CD4-positive, alpha-beta memory T cell (primary cell): ENCODE measurements around the gene CRX. TPM values are rescaled to one million over a fixed set of nuclear protein-coding genes. Genes with fewer than 3 reads are reported as not detected.
"Not testable (repeated sequence)": the region's sequence is repeated elsewhere in the genome, so short reads cannot be mapped to it uniquely, and the experiment has no call there.

Experiments
- CTCF ChIA-PET: fragments of 350-600 bp; sonication (Branson Sonifier 250); formaldehyde crosslinking; loops from one replicate; lab custom pipeline; 2021; ENCODE audit warnings: inconsistent platforms; ENCODE audit not compliant: partially characterized antibody; lab: Charles Lee
- POLR2A ChIA-PET: fragments of 350-600 bp; sonication (Branson Sonifier 250); formaldehyde crosslinking; loops from one replicate; lab custom pipeline; 2021; ENCODE audit not compliant: partially characterized antibody; lab: Charles Lee
- DNase-seq, 5 donors: peaks; one replicate each; pipeline versions ENCODE4 v3.0.0 to v3.0.0-alpha.2; 2020 to 2022; ENCODE audit warnings: mixed read lengths in 1 of 5
- H3K27ac ChIP-seq: one replicate; pipeline ENCODE4 v1.7.0; 2013; ENCODE audit warnings: low read depth, low read length
- H3K27me3 ChIP-seq: 2 replicates; pipeline ENCODE4 v1.7.0; 2013; ENCODE audit warnings: mild to moderate bottlenecking, low read length, moderate library complexity; ENCODE audit not compliant: insufficient read depth
- H3K36me3 ChIP-seq: 2 replicates; pipeline ENCODE4 v1.7.0; 2013; ENCODE audit warnings: mild to moderate bottlenecking, low read length, moderate library complexity; ENCODE audit not compliant: insufficient read depth
- H3K4me1 ChIP-seq: 2 replicates; pipeline ENCODE4 v1.7.0; 2013; ENCODE audit warnings: mild to moderate bottlenecking, low read length, moderate library complexity; ENCODE audit not compliant: insufficient read depth
- H3K4me3 ChIP-seq, 2 donors: one replicate each; pipeline ENCODE4 v1.7.0; 2013; ENCODE audit warnings: low read length in 2 of 2, mild to moderate bottlenecking in 1 of 2
- H3K9me3 ChIP-seq, 2 donors: one replicate each; pipeline ENCODE4 v1.7.0; 2013; ENCODE audit warnings: low read length in 2 of 2, control low read depth in 1 of 2; ENCODE audit not compliant: control insufficient read depth in 1 of 2
- H3K27ac Mint-ChIP-seq, 7 donors: one replicate each; pipeline ENCODE4 v1.8.0; 2020 to 2021; ENCODE audit warnings: mixed read lengths in 7 of 7, mild to moderate bottlenecking in 6 of 7, inconsistent platforms in 3 of 7, moderate library complexity in 3 of 7
- H3K27me3 Mint-ChIP-seq, 2 donors: one replicate each; pipeline ENCODE4 v1.8.0; 2020 to 2021; ENCODE audit warnings: mixed read lengths in 2 of 2
- H3K36me3 Mint-ChIP-seq, 2 donors: one replicate each; pipeline ENCODE4 v1.8.0; 2020 to 2021; ENCODE audit warnings: mixed read lengths in 2 of 2, inconsistent platforms in 1 of 2, mild to moderate bottlenecking in 1 of 2
- H3K4me1 Mint-ChIP-seq, 4 donors: one replicate each; pipeline ENCODE4 v1.8.0; 2020 to 2021; ENCODE audit warnings: mixed read lengths in 4 of 4, mild to moderate bottlenecking in 1 of 4
- H3K4me3 Mint-ChIP-seq, 8 donors: one replicate each; pipeline ENCODE4 v1.8.0; 2020 to 2021; ENCODE audit warnings: mixed read lengths in 8 of 8, mild to moderate bottlenecking in 7 of 8, moderate library complexity in 6 of 8, inconsistent platforms in 3 of 8
- H3K9me3 Mint-ChIP-seq, 8 donors: one replicate each; pipeline ENCODE4 v1.8.0; 2020 to 2021; ENCODE audit warnings: mixed read lengths in 8 of 8, mild to moderate bottlenecking in 5 of 8, inconsistent platforms in 3 of 8, moderate library complexity in 1 of 8
- intact Hi-C: fragments of 100-400 bp; cut with micrococcal nuclease; formaldehyde crosslinking; loops from one replicate; pipeline ENCODE4 v1.15.1; 2023
- polyA plus RNA-seq, 2 donors: library from polyadenylated mRNA; unstranded; fragments of 300-500 nt; fragmentation: Illumina TruSeq; gene quantifications; one replicate each; pipeline ENCODE4 v1.2.3, GENCODE V29; 2021
- total RNA-seq, 2 experiments: library from RNA; stranded (reverse); gene quantifications; one replicate each; pipeline ENCODE4 v1.2.3, GENCODE V29; 2021

Gene CRX
- total and polyA plus RNA-seq, 4 experiments from 2014 or later, result not detected

DNA sequence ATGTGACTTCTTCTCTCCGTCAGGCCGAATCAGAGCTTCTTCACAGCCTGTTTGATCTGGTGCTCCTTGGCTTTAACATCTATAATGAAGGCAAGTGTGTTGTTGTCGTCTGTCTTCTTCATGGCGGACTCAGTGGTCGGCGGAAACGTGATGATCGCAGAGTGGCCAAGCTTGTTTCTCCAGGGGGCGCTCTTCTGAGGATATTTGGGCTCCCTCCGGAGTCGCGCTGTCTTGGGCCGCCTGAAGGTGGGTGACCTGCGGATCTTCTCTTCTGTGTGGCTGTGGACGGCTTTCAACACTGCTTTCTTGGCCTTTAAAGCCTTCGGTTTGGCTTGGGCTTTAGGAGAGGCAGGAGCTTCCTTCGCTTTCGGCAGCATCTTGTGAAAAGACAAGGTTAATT lies 27.2 kb upstream of the CRX start:
- Histone ChIP-seq H3K9me3 (peaks cover 0 to 4% of the 10 kb centered on the region in 2 donors), H3K27me3 (no peaks in the 10 kb centered on the region), H3K36me3 (no peaks in the 10 kb centered on the region), H3K27ac (no peak overlapping the region), H3K4me3 (no peak overlapping the region), H3K4me1 (no peaks in the 10 kb centered on the region)
- Mint-ChIP-seq H3K27me3 (peaks cover 4% of the 10 kb centered on the region in 2 donors), H3K9me3 (peaks cover 0 to 3% (median 0%) of the 10 kb centered on the region in 8 donors), H3K27ac (no peak overlapping the region), H3K4me3 (no peak overlapping the region), H3K4me1 (peaks cover 0 to 5% (median under 1%) of the 10 kb centered on the region in 4 donors), H3K36me3 (no peaks in the 10 kb centered on the region)
- DNase-seq, result no peak
- ChIA-PET POLR2A (no interaction called here), CTCF (interaction anchor here (0.7 to 1.4 kb wide), 3 partner anchors 29 to 75 kb away, joined by 3 to 4 read pairs (median 3); no protein-coding TSS in a partner anchor)
- intact Hi-C loops, result no loop called here

DNA sequence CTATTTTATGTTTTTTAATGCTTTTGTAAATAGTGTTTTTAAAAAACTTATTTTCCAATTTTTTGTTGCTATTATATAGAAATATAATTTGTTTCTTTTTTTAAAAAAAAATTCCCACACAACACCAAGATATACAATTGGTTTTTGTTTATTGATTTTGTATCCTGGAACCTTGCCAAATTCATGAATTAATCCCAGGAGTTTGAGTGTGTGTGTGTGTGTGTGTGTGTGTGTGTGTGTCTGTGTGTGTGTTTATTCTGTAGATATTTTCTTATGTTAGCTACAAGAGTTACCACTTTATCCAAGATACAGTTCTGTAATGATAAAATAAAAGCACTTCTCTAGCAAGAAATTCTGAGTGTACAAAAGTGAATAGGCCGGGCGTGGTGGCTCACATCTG lies 25.0 kb upstream of the CRX start:
- peaks cover 0 to 7% (median 1%) of the 10 kb centered on the region in 8 donors for H3K9me3 Mint-ChIP-seq
- no peak for DNase-seq
- H3K27me3 Mint-ChIP-seq, result peaks cover 4% of the 10 kb centered on the region in 2 donors
- H3K36me3 Mint-ChIP-seq, result peaks cover 0 to 5% of the 10 kb centered on the region in 2 donors
- Histone ChIP-seq H3K36me3 (no peaks in the 10 kb centered on the region), H3K4me3 (no peak overlapping the region), H3K27me3 (no peaks in the 10 kb centered on the region), H3K4me1 (no peaks in the 10 kb centered on the region), H3K27ac (no peak overlapping the region), H3K9me3 (peaks cover 0 to 4% of the 10 kb centered on the region in 2 donors)
- no peak overlapping the region for H3K4me3 Mint-ChIP-seq
- no peak overlapping the region for H3K27ac Mint-ChIP-seq
- intact Hi-C loops, result no loop called here
- CTCF ChIA-PET, result no interaction called here
- H3K4me1 Mint-ChIP-seq, result no peaks in the 10 kb centered on the region
- POLR2A ChIA-PET, result no interaction called here

DNA sequence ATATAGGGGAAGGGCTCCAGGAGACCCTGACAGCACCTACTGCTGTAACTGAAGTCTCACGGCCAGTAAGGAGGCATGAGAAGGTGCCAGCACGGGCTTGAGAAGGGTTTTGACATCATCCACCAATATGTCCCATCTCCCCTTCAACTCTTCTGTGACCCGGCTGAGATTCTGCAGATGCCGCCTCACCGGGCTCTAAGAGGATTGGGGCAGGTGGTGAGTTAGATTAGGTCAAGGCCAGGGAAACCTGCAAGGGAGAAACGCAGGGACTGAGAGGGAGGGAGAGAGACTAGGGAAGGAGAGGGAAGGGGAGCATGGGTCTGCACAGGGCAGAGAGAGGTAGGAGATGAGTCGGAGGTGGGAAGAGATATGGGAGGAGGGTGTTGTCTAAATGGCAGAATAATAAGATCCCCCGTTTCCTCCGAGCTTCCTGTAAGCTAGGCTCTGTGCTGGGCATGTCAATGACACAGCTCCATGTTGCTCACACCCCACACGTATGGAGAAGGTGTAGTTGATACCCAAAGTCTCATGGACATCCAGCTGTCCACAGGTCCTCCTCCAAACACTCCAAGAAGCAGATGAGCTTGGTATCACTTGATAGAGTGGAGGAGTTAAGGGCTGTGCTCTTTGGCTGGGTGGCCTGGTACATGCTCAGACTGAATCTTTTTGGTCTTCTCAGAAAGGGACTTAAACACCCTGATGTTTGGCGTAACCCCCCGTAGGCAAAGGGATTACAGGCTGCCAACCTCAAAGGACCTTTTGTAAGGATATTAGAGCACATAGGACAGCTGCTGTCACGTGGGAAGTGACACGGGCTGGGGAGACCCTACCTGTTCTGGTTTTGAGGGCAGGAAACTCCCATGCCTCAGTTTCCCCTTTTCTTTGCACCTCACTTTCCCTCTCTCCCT lies 23.5 kb upstream of the CRX start:
- Histone ChIP-seq H3K4me1 (no peaks in the 10 kb centered on the region), H3K27ac (no peak overlapping the region)

DNA sequence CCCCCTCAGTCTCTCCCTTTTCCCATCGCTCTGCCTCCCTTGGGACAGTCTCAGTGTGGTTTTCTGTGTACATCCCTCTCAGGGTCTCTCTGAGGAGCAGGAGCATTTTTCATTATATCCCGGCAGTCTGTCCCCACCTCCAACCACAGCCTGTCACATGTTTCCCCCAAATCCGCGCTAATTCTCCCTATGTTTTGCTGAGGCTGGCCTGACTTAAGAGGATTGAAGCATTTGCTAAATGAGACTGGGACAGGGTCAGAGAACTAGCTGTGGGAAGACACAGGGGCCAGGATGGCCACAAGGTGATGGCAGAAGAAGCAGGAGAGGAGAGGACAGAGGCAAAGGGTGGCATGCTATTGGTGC lies 22.9 kb upstream of the CRX start:
- Mint-ChIP-seq H3K9me3 (peaks cover 0 to 7% (median 2%) of the 10 kb centered on the region in 8 donors), H3K36me3 (peaks cover 0 to 5% of the 10 kb centered on the region in 2 donors), H3K27ac (no peak overlapping the region), H3K27me3 (peaks cover 4% of the 10 kb centered on the region in 2 donors), H3K4me3 (no peak overlapping the region), H3K4me1 (no peaks in the 10 kb centered on the region)
- intact Hi-C loops, result no loop called here
- Histone ChIP-seq H3K4me1 (no peaks in the 10 kb centered on the region), H3K9me3 (no peaks in the 10 kb centered on the region), H3K36me3 (no peaks in the 10 kb centered on the region), H3K27ac (no peak overlapping the region), H3K4me3 (no peak overlapping the region), H3K27me3 (no peaks in the 10 kb centered on the region)
- POLR2A ChIA-PET, result no interaction called here
- CTCF ChIA-PET, result no interaction called here
- DNase-seq, result no peak

More for the DNA sequence above, 23.5 kb upstream of the CRX start:
- no peaks in the 10 kb centered on the region for H3K9me3 ChIP-seq
- no peaks in the 10 kb centered on the region for H3K36me3 ChIP-seq
- peaks cover 0 to 7% (median 2%) of the 10 kb centered on the region in 8 donors for H3K9me3 Mint-ChIP-seq
- no peaks in the 10 kb centered on the region for H3K4me1 Mint-ChIP-seq
- intact Hi-C loops, result no loop called here
- DNase-seq, result no peak
- ChIA-PET POLR2A (no interaction called here), CTCF (interaction anchor here (0.5 kb wide), 1 partner anchor 84 kb away, joined by 4 read pairs; no protein-coding TSS in a partner anchor)
- no peak overlapping the region for H3K27ac Mint-ChIP-seq
- no peak overlapping the region for H3K4me3 Mint-ChIP-seq
- no peaks in the 10 kb centered on the region for H3K27me3 ChIP-seq
- peaks cover 0 to 5% of the 10 kb centered on the region in 2 donors for H3K36me3 Mint-ChIP-seq
- H3K4me3 ChIP-seq, result no peak overlapping the region
- peaks cover 4% of the 10 kb centered on the region in 2 donors for H3K27me3 Mint-ChIP-seq

DNA sequence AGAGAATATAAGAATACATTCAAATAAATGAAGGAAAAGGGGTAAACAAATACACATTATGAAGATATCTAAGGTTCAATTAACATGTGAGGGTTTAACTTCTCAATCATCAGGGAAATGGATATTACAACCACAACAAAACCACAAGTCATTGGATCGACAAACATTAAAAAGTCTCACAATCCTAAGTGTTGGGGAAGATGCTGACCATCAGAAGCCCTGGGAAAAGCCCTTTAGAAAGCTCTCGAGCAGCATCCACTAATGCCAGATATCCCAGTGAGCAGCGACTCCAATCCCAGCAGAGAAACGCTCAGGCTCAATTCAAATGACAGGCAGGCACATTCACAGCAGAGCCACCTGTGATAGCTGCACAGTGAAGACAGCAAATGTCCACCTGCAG lies 20.5 kb upstream of the CRX start:
- Histone ChIP-seq H3K4me3 (no peak overlapping the region), H3K4me1 (no peaks in the 10 kb centered on the region), H3K36me3 (no peaks in the 10 kb centered on the region), H3K27ac (no peak overlapping the region), H3K27me3 (no peaks in the 10 kb centered on the region), H3K9me3 (no peaks in the 10 kb centered on the region)
- Mint-ChIP-seq H3K4me3 (no peak overlapping the region), H3K9me3 (peaks cover 0 to 7% (median 2%) of the 10 kb centered on the region in 8 donors), H3K27me3 (peaks cover 2 to 4% of the 10 kb centered on the region in 2 donors), H3K36me3 (peaks cover 0 to 5% of the 10 kb centered on the region in 2 donors), H3K27ac (peak overlapping the region in 1 of 7 donors; percentile 70), H3K4me1 (no peaks in the 10 kb centered on the region)
- intact Hi-C loops, result no loop called here
- no peak for DNase-seq
- ChIA-PET POLR2A (no interaction called here), CTCF (interaction anchor here (1.1 kb wide), 1 partner anchor 364 kb away, joined by 3 read pairs; no protein-coding TSS in a partner anchor)

DNA sequence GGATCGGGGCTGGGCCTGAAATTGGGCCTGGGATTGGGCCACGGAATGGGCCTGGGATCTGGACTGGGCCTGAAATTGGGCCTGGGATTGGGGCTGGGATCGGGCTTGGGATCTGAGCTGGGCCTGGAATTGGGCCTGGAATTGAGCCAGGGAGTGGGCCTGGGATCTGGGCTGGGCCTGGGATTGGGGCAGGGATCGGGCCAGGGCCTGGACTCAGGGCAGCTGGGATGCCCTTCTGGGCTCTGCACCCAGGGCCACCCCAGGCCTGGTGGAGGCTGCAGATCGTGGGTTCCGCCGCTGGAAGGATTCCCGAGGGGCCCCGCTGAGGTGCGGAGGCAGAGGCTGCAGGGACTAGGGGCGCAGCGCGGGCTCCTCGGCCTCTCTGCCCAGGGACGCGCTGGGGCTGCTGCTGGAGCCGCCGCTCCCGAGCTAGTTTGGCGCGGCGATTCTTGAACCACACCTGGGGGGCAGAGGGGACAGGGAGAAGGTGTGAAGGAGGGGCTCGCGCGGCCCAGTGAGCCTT lies 19.2 kb upstream of the CRX start:
- CTCF ChIA-PET, result no interaction called here
- Mint-ChIP-seq H3K27me3 (peaks cover 3 to 5% of the 10 kb centered on the region in 2 donors), H3K4me3 (no peak overlapping the region), H3K9me3 (peaks cover 0 to 7% (median 2%) of the 10 kb centered on the region in 8 donors), H3K4me1 (no peaks in the 10 kb centered on the region), H3K27ac (no peak overlapping the region), H3K36me3 (peaks cover 0 to 5% of the 10 kb centered on the region in 2 donors)
- intact Hi-C loops, result no loop called here
- no peak for DNase-seq
- Histone ChIP-seq H3K4me3 (no peak overlapping the region), H3K4me1 (no peaks in the 10 kb centered on the region), H3K27ac (no peak overlapping the region), H3K27me3 (no peaks in the 10 kb centered on the region), H3K36me3 (no peaks in the 10 kb centered on the region), H3K9me3 (no peaks in the 10 kb centered on the region)
- POLR2A ChIA-PET, result no interaction called here

DNA sequence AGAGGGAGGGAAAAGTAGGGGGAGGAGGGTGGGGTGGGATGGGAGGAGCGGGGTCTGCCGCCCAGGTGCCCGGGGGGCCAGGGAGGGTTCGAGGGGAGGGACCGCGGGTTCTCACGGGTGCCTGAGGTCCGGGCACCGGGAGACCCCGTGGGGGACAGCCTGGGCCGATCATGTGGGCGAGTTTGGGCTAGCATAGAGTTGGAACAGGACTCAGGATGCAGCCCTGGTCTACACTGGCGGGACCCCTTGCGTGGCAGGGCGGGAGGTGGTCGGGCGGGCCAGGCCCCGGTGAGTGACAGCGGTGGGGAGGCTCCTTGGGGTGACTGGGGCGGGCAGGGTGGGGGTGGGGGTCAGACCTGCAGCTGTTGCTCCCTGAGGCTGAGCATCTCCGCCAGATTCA lies 18.6 kb upstream of the CRX start:
- H3K27me3 Mint-ChIP-seq, H3K36me3 ChIP-seq, H3K4me3 Mint-ChIP-seq, intact Hi-C loops, H3K4me3 ChIP-seq, H3K9me3 Mint-ChIP-seq, H3K4me1 Mint-ChIP-seq, H3K27ac Mint-ChIP-seq, H3K27ac ChIP-seq, H3K36me3 Mint-ChIP-seq, CTCF ChIA-PET, DNase-seq, H3K4me1 ChIP-seq, H3K27me3 ChIP-seq, H3K9me3 ChIP-seq, POLR2A ChIA-PET: not testable (repeated sequence)
